ENCODE data around the gene CRTAC1. TPM values are rescaled to one million over a fixed set of nuclear protein-coding genes. Genes with fewer than 3 reads are reported as not detected.
"Not testable (repeated sequence)": the region's sequence is repeated elsewhere in the genome, so short reads cannot be mapped to it uniquely, and the experiment has no call there.

Gene CRTAC1
- total and polyA plus RNA-seq, 8 donors: 2.5 to 44.0 (median 4.4) TPM

- peaks cover 3 to 6% of the 10 kb centered on the region in 2 donors for H3K4me1 ChIP-seq
- H3K9me3 ChIP-seq: no peaks in the 10 kb centered on the region
- DNase-seq: no peak
- H3K36me3 ChIP-seq: no peaks in the 10 kb centered on the region
- H3K27me3 ChIP-seq: peaks cover 0 to 44% of the 10 kb centered on the region in 2 donors
- TF ChIP-seq CTCF (IDR thresholded peaks at IDR 0.05): no peak
- ATAC-seq: no peak
- H3K4me3 ChIP-seq: no peak overlapping the region
- intact Hi-C loops (cut with DNase I): no loop called here
- H3K27ac ChIP-seq: no peak overlapping the region
Measured at GRCh38 chr10:97843281-97843671, 187.1 kb downstream of the CRTAC1 start.

- H3K9me3 ChIP-seq: no peaks in the 10 kb centered on the region
- ATAC-seq (no peak), DNase-seq (no peak)
- no peak overlapping the region for H3K4me3 ChIP-seq
- peaks cover 0 to 39% of the 10 kb centered on the region in 2 donors for H3K27me3 ChIP-seq
- no peak for TF ChIP-seq CTCF (IDR thresholded peaks at IDR 0.05)
- no peaks in the 10 kb centered on the region for H3K36me3 ChIP-seq
- H3K4me1 ChIP-seq: peaks cover 3 to 6% of the 10 kb centered on the region in 2 donors
- no peak overlapping the region for H3K27ac ChIP-seq
- intact Hi-C loops (cut with DNase I): no loop called here
Measured at GRCh38 chr10:97842656-97843280, 187.7 kb downstream of the CRTAC1 start.

GRCh38 chr10:97842114-97842513 is 188.3 kb downstream of the CRTAC1 start:
- intact Hi-C loops (cut with DNase I); ATAC-seq; DNase-seq; H3K4me1 ChIP-seq; H3K27ac ChIP-seq; H3K36me3 ChIP-seq; H3K4me3 ChIP-seq; H3K9me3 ChIP-seq: not testable (repeated sequence)
- H3K27me3 ChIP-seq: peaks cover 0 to 33% of the 10 kb centered on the region in 2 donors

GRCh38 chr10:97841166-97841565 is 189.3 kb downstream of the CRTAC1 start:
- H3K4me3 ChIP-seq; H3K4me1 ChIP-seq; ATAC-seq; H3K9me3 ChIP-seq; H3K27ac ChIP-seq; intact Hi-C loops (cut with DNase I); DNase-seq; H3K36me3 ChIP-seq: not testable (repeated sequence)
- H3K27me3 ChIP-seq: peaks cover 0 to 38% of the 10 kb centered on the region in 2 donors

GRCh38 chr10:97838091-97838490 is 192.3 kb downstream of the CRTAC1 start:
- no peak for TF ChIP-seq CTCF (IDR thresholded peaks at IDR 0.05)
- intact Hi-C loops (cut with DNase I): no loop called here
- H3K4me3 ChIP-seq: no peak overlapping the region

GRCh38 chr10:97836446-97836845 is 194.0 kb downstream of the CRTAC1 start:
- Histone ChIP-seq H3K4me3 (no peak overlapping the region), H3K9me3 (no peaks in the 10 kb centered on the region), H3K36me3 (no peaks in the 10 kb centered on the region), H3K4me1 (peaks cover 0 to 6% of the 10 kb centered on the region in 2 donors), H3K27ac (no peak overlapping the region), H3K27me3 (peaks cover 0 to 35% of the 10 kb centered on the region in 2 donors)
- ATAC-seq (no peak), DNase-seq (no peak)
- TF ChIP-seq CTCF (IDR thresholded peaks at IDR 0.05): no peak
- intact Hi-C loops (cut with DNase I): no loop called here

More at GRCh38 chr10:97838091-97838490, 192.3 kb downstream of the CRTAC1 start:
- Histone ChIP-seq H3K27me3 (peaks cover 0 to 28% of the 10 kb centered on the region in 2 donors), H3K9me3 (no peaks in the 10 kb centered on the region), H3K4me1 (peaks cover under 1 to 6% of the 10 kb centered on the region in 2 donors), H3K36me3 (no peaks in the 10 kb centered on the region), H3K27ac (no peak overlapping the region)
- no peak for ATAC-seq
- no peak for DNase-seq

Data from left lung (tissue), 10 donors.